Measurements from ENCODE around the gene PLEKHN1.

DNA sequence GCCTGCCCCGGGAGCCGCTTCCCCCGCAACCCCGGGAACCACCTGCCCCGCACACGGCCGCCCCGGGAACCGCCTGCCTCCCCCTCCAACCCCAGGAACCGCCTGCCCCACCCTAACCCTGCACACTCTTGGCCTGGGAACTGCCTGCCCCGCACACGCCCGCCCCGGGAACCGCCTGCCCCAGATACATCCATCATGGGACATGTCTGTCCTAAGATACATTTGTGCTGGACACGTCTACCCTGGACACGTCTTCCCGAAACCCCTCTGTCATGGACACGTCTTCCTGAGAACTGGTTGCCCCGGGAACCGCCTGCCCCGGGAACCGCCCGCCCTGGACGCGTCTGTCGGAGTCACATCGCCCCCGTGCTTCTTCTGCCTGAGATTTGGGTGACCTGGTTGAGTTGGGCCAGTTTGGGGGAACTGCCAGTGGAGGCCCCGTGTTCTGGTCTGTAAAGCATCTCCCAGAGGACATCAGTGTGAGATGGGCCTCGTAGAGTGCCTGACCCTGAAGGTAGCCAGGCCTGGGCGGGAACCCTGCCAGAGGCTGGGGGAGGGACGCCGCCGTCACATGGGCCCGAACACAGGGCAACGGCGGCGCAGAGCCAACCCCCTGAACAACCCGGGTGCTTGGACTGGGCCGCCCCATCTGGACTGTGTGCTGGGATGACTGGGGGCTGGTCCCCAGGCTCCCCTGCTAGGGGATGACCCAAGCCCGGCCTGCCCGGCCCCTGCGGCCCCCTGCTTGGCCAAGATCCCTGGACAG is 12.0 kb downstream of the PLEKHN1 start:
- TF ChIP-seq, protein P1, sequence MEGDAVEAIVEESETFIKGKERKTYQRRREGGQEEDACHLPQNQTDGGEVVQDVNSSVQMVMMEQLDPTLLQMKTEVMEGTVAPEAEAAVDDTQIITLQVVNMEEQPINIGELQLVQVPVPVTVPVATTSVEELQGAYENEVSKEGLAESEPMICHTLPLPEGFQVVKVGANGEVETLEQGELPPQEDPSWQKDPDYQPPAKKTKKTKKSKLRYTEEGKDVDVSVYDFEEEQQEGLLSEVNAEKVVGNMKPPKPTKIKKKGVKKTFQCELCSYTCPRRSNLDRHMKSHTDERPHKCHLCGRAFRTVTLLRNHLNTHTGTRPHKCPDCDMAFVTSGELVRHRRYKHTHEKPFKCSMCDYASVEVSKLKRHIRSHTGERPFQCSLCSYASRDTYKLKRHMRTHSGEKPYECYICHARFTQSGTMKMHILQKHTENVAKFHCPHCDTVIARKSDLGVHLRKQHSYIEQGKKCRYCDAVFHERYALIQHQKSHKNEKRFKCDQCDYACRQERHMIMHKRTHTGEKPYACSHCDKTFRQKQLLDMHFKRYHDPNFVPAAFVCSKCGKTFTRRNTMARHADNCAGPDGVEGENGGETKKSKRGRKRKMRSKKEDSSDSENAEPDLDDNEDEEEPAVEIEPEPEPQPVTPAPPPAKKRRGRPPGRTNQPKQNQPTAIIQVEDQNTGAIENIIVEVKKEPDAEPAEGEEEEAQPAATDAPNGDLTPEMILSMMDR (IDR thresholded peaks at IDR 0.05; ENCODE audit: insufficient read depth, low read length, poor library complexity, severe bottlenecking): no peak
- no peak for TF ChIP-seq EZH2phosphoT487 (conservative IDR thresholded peaks at IDR 0.05; ENCODE audit: low read length)

Measured in SU-DHL-6 (cell line).